K562 (cell line): ENCODE results near the gene MOCS3. TPM values are rescaled to one million over a fixed set of nuclear protein-coding genes. Genes with fewer than 3 reads are reported as not detected.

ENCODE experiments used
- ATAC-seq: fragments of 200-7000 bp; cut with Tn5 transposase; 3 replicates; pipeline ENCODE4 v1.9.1; 2020; ENCODE audit warnings: moderate library complexity
- BruUV-seq: library from RNA; stranded (reverse); fragments of 400-500 nt; replicated peaks from 2 replicates; lab custom pipeline; 2021; lab: Mats Ljungman, UMichigan
- CTCF ChIA-PET: fragments of 300-600 bp; formaldehyde crosslinking; extraction: SDS; loops from one replicate; lab custom pipeline; 2021; ENCODE audit warnings: low intra/inter-chr PET ratio; lab: Yijun Ruan, JAX
- POLR2A ChIA-PET: fragments of 300-600, 350-650 bp; sonication (Branson Sonifier 250); formaldehyde crosslinking; extraction: SDS; loops from one replicate; lab custom pipeline; 2021; ENCODE audit warnings: antibody characterized with exemption, inconsistent platforms; lab: Yijun Ruan, JAX
- DNase-seq, 4 experiments: peaks; one replicate each; pipeline versions ENCODE4 v3.0.0 to v3.0.0-alpha.2; 2011 to 2018; ENCODE audit warnings: low spot score in 3 of 4, mixed read lengths in 3 of 4; ENCODE audit errors: extremely low read depth in 1 of 4
- FAIRE-seq: peaks from 2 replicates; lab custom pipeline; 2011; peaks lifted over from hg19 to GRCh38; lab: Jason Lieb, UNC
- H2AFZ ChIP-seq: 2 replicates; pipeline ENCODE4 v1.6.0; 2011; ENCODE audit warnings: low read depth, low read length, control low read depth, inconsistent platforms
- H3K27ac ChIP-seq: fragments of 200-600 bp; 3 replicates; pipeline ENCODE4 v1.8.0; 2011; ENCODE audit warnings: low read depth, mild to moderate bottlenecking, control low read depth, inconsistent platforms, low read length, moderate library complexity, mixed read lengths; ENCODE audit errors: extremely low read depth
- H3K27me3 ChIP-seq, 2 experiments: fragments of 300-600 bp in 1 of 2; 2 replicates in 1 of 2; 3 replicates in 1 of 2; pipeline versions ENCODE4 v1.6.0 to v1.8.0; 2011; ENCODE audit warnings: inconsistent platforms in 2 of 2, low read length in 2 of 2, mild to moderate bottlenecking in 1 of 2, mixed read lengths in 1 of 2, moderate library complexity in 1 of 2; ENCODE audit not compliant: control insufficient read depth in 2 of 2, insufficient read depth in 2 of 2
- H3K36me3 ChIP-seq: fragments of 300-600 bp; 3 replicates; pipeline ENCODE4 v1.8.0; 2011; ENCODE audit warnings: mild to moderate bottlenecking, low read length, inconsistent platforms; ENCODE audit not compliant: control insufficient read depth, insufficient read depth
- H3K4me1 ChIP-seq, 2 experiments: fragments of 200-600 bp in 1 of 2; replicated peaks in 1 of 2; 2 replicates in 1 of 2; 3 replicates in 1 of 2; pipeline versions ENCODE4 v1.5.1 to v1.8.0; 2011; ENCODE audit warnings: inconsistent platforms in 2 of 2, low read length in 2 of 2, mild to moderate bottlenecking in 1 of 2, mixed read lengths in 1 of 2, moderate library complexity in 1 of 2; ENCODE audit not compliant: control insufficient read depth in 2 of 2, insufficient read depth in 2 of 2
- H3K4me2 ChIP-seq: 2 replicates; pipeline ENCODE4 v1.6.1; 2011; ENCODE audit warnings: low read length, control low read depth, inconsistent platforms, mixed read lengths; ENCODE audit not compliant: insufficient read depth
- H3K4me3 ChIP-seq: fragments of 200-600 bp; sonication (generic), shearing (Covaris generic); 2 replicates; pipeline ENCODE4 v1.5.1; 2016; ENCODE audit warnings: control low read depth, inconsistent platforms
- H3K79me2 ChIP-seq: fragments of 200-600 bp; 3 replicates; pipeline ENCODE4 v1.8.0; 2011; ENCODE audit warnings: low read length, inconsistent platforms; ENCODE audit not compliant: control insufficient read depth, insufficient read depth
- H3K9ac ChIP-seq, 2 experiments: 2 replicates each; pipeline versions ENCODE4 v1.6.0 to v1.6.1; 2011; ENCODE audit warnings: low read depth in 2 of 2, low read length in 2 of 2, control low read depth in 1 of 2, inconsistent platforms in 1 of 2, mild to moderate bottlenecking in 1 of 2, mixed read lengths in 1 of 2; ENCODE audit not compliant: insufficient read depth in 1 of 2
- H3K9me1 ChIP-seq: one replicate; pipeline ENCODE4 v1.6.0; 2011; ENCODE audit warnings: inconsistent platforms, mild to moderate bottlenecking, low read length, moderate library complexity; ENCODE audit not compliant: control insufficient read depth, insufficient read depth
- H3K9me3 ChIP-seq: replicated peaks from 2 replicates; pipeline ENCODE4 v1.5.1; 2011; ENCODE audit warnings: low read depth, low read length, inconsistent platforms; ENCODE audit not compliant: control insufficient read depth, insufficient read depth
- H4K20me1 ChIP-seq: replicated peaks from 2 replicates; pipeline ENCODE4 v1.6.1; 2011; ENCODE audit warnings: low read length, inconsistent platforms, mixed read lengths; ENCODE audit not compliant: control insufficient read depth, insufficient read depth
- ASH1L ChIP-seq: fragments of 450-650 bp; IDR thresholded peaks from 2 replicates; pipeline ENCODE4 v1.6.1; 2018; ENCODE audit warnings: borderline replicate concordance, mild to moderate bottlenecking, low read depth; ENCODE audit not compliant: partially characterized antibody
- BRF2 ChIP-seq: IDR thresholded peaks from 3 replicates; pipeline ENCODE4 v1.6.1; 2011; ENCODE audit warnings: borderline replicate concordance, mild to moderate bottlenecking; ENCODE audit not compliant: insufficient read length, insufficient read depth
- CBX3 ChIP-seq, 2 experiments: IDR thresholded peaks; 1 replicate in 1 of 2; 2 replicates in 1 of 2; pipeline ENCODE4 v1.6.1; 2012; ENCODE audit warnings: inconsistent platforms in 2 of 2, low read length in 2 of 2, borderline replicate concordance in 1 of 2, control low read depth in 1 of 2
- CEBPG ChIP-seq, 3 experiments: fragments of 200-800 bp in 1 of 3; sonication (Bioruptor generic) in 1 of 3; sonication (generic) in 1 of 3; formaldehyde crosslinking in 1 of 3; IDR thresholded peaks in 2 of 3; conservative IDR thresholded peaks in 1 of 3; 2 replicates each; pipeline versions ENCODE4 v1.6.1 to v1.8.0; 2016 to 2022; ENCODE audit warnings: missing compliant biosample characterization in 2 of 3, missing genetic modification characterization in 2 of 3, mild to moderate bottlenecking in 1 of 3, missing genetic modification reagents in 1 of 3
- CREM ChIP-seq: IDR thresholded peaks from 2 replicates; pipeline ENCODE4 v1.6.1; 2014; ENCODE audit warnings: antibody characterized with exemption, low read depth
- FOXJ3 ChIP-seq: sonication (generic); formaldehyde crosslinking; IDR thresholded peaks from 2 replicates; pipeline ENCODE4 v1.4.0; 2020; ENCODE audit warnings: mild to moderate bottlenecking, missing genetic modification reagents
- HDAC8 ChIP-seq: fragments of 450-650 bp; IDR thresholded peaks from 2 replicates; pipeline ENCODE4 v1.6.1; 2016; ENCODE audit warnings: mild to moderate bottlenecking, missing genetic modification characterization, moderate library complexity, missing compliant biosample characterization
- NFIC ChIP-seq: fragments of 450-650 bp; IDR thresholded peaks from 2 replicates; pipeline ENCODE4 v1.6.1; 2017; ENCODE audit warnings: mild to moderate bottlenecking, inconsistent platforms
- PTRF ChIP-seq: fragments of 450-650 bp; IDR thresholded peaks from 2 replicates; pipeline ENCODE4 v1.6.1; 2016; ENCODE audit warnings: mild to moderate bottlenecking, missing genetic modification characterization, missing compliant biosample characterization
- TAF9B ChIP-seq: fragments of 450-650 bp; IDR thresholded peaks from 2 replicates; pipeline ENCODE4 v1.6.1; 2018; ENCODE audit warnings: mild to moderate bottlenecking; ENCODE audit not compliant: partially characterized antibody
- TAL1 ChIP-seq: fragments of 450-650 bp; IDR thresholded peaks from 2 replicates; pipeline ENCODE4 v1.6.1; 2016; ENCODE audit warnings: mild to moderate bottlenecking
- TCF3 ChIP-seq: sonication (generic); formaldehyde crosslinking; IDR thresholded peaks from 2 replicates; pipeline ENCODE4 v1.4.0; 2020; ENCODE audit warnings: mild to moderate bottlenecking, missing genetic modification reagents
- ZFX ChIP-seq: sonication (generic); formaldehyde crosslinking; IDR thresholded peaks from 2 replicates; pipeline ENCODE4 v1.8.0; 2022; ENCODE audit warnings: mild to moderate bottlenecking, missing genetic modification reagents, moderate library complexity
- ZNF41 ChIP-seq: fragments of 250-450 bp; sonication (Bioruptor Pico); conservative IDR thresholded peaks from 2 replicates; pipeline ENCODE4 v1.4.0; 2020; ENCODE audit warnings: mild to moderate bottlenecking
- ZNF695 ChIP-seq: fragments of 450-650 bp; formaldehyde crosslinking; IDR thresholded peaks from 2 replicates; pipeline ENCODE4 v1.4.0; 2020; ENCODE audit warnings: mild to moderate bottlenecking, moderate library complexity
- WGBS: fragments of 100-300 bp; shearing (Covaris generic); methylation state at CpG from one replicate; pipeline ENCODE4 v1.1.6; 2016; ENCODE audit warnings: low coverage, mixed read lengths; ENCODE audit not compliant: insufficient coverage; ENCODE audit errors: missing lambda C conversion rate; 5-methylcytosine and 5-hydroxymethylcytosine counted together
- in situ Hi-C: fragments of 300-500 bp; cut with MboI; formaldehyde crosslinking; loops from 4 replicates; pipeline ENCODE4 v1.15.0; 2018; ENCODE audit warnings: inconsistent platforms, mixed read lengths
- intact Hi-C: fragments of 100-400 bp; cut with micrococcal nuclease; formaldehyde crosslinking; loops from 2 replicates; pipeline ENCODE4 v1.14.2; 2022
- polyA plus RNA-seq, 8 experiments: library from polyadenylated mRNA; depleted of rRNA in 4 of 8; stranded (reverse) in 5 of 8; unstranded in 3 of 8; fragments of >200 nt; fragmentation: Nextera tagmentation in 2 of 8; fragmentation: Illumina TruSeq in 1 of 8; extraction: Ambion mirVana in 2 of 8; extraction: Trizol in 1 of 8; gene quantifications; 2 replicates each; pipeline versions ENCODE4 v1.2.1 to v1.2.3, GENCODE V29; 2011 to 2014; ENCODE audit warnings: inconsistent platforms in 1 of 8, missing spikeins in 1 of 8
- total RNA-seq, 7 experiments: library from RNA; depleted of rRNA in 6 of 7; stranded (reverse); fragments of >200 nt in 6 of 7; fragmentation: Illumina TruSeq in 2 of 7; extraction: Trizol in 2 of 7; gene quantifications; 2 replicates each; pipeline versions ENCODE4 v1.2.1 to v1.2.3, GENCODE V29; 2011 to 2021; ENCODE audit warnings: low replicate concordance in 1 of 7
- TF ChIP-seq, protein P1 (sequence below): IDR thresholded peaks from 2 replicates; pipeline ENCODE4 v1.6.1; 2012; ENCODE audit warnings: low read depth, low read length, improper control_type of control experiment, borderline replicate concordance
- TF ChIP-seq, protein P2 (sequence below): fragments of 200-400 bp; formaldehyde crosslinking; IDR thresholded peaks from 2 replicates; pipeline ENCODE4 v1.6.1; 2017; ENCODE audit warnings: mild to moderate bottlenecking, low read depth, low read length, moderate library complexity
- TF ChIP-seq, protein P3 (sequence below): fragments of 250-450 bp; sonication (Bioruptor Pico); IDR thresholded peaks from 2 replicates; pipeline ENCODE4 v1.8.0; 2021; ENCODE audit warnings: moderate library complexity, mild to moderate bottlenecking, inconsistent platforms

The MOCS3 gene
- total and polyA plus RNA-seq, 9 of the 15 experiments (the other 6 are each of a cell fraction or from before 2014, with no cell fraction given): 0.70 to 6.2 (median 2.9) TPM

DNA sequence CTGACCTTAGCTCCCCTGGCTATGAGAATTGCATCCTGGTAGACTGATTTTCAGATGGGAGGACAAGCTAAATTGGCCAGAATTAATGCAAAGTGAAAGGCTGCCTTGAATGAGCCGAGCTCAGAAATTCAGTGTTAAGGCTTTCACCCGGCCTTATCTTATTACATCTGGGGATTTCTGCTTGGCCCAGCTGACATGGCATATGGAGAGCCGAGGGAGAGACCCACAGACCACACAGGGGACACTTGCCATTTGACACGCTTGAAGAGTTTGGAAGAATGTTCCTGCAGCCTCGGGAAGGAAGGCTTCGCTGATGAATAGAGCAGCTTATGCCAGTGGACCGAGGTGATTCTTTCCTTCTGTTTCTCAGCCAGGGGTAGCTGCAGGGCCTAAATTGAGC lies 9.0 kb downstream of the MOCS3 start:
- ATAC-seq: no peak
- FAIRE-seq: no peak
- TF ChIP-seq HDAC8 (tag) (no peak), CREM (no peak), ZFX (no peak), ZNF41 (CRISPR knock-in tag) (no peak), FOXJ3 (CRISPR knock-in tag) (no peak), PTRF (no peak), ZNF695 (CRISPR knock-in tag) (no peak), CBX3 (IDR thresholded peaks at IDR 0.05; ENCODE audit: borderline replicate concordance in 1 of 2, low read length in 2 of 2) (no peak), NFIC (no peak), CEBPG (CRISPR knock-in tag; IDR thresholded peaks at IDR 0.05) (no peak), CEBPG (tag; conservative IDR thresholded peaks at IDR 0.05 in 1 of 2, IDR thresholded peaks at IDR 0.05 in 1 of 2) (no peak), TAF9B (no peak), BRF2 (no peak), TAL1 (no peak), ASH1L (no peak), TCF3 (no peak)
- TF ChIP-seq, protein P1, sequence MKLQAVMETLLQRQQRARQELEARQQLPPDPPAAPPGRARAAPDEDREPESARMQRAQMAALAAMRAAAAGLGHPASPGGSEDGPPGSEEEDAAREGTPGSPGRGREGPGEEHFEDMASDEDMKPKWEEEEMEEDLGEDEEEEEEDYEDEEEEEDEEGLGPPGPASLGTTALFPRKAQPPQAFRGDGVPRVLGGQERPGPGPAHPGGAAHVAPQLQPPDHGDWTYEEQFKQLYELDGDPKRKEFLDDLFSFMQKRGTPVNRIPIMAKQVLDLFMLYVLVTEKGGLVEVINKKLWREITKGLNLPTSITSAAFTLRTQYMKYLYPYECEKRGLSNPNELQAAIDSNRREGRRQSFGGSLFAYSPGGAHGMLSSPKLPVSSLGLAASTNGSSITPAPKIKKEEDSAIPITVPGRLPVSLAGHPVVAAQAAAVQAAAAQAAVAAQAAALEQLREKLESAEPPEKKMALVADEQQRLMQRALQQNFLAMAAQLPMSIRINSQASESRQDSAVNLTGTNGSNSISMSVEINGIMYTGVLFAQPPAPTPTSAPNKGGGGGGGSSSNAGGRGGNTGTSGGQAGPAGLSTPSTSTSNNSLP: no peak
- TF ChIP-seq, protein P2, sequence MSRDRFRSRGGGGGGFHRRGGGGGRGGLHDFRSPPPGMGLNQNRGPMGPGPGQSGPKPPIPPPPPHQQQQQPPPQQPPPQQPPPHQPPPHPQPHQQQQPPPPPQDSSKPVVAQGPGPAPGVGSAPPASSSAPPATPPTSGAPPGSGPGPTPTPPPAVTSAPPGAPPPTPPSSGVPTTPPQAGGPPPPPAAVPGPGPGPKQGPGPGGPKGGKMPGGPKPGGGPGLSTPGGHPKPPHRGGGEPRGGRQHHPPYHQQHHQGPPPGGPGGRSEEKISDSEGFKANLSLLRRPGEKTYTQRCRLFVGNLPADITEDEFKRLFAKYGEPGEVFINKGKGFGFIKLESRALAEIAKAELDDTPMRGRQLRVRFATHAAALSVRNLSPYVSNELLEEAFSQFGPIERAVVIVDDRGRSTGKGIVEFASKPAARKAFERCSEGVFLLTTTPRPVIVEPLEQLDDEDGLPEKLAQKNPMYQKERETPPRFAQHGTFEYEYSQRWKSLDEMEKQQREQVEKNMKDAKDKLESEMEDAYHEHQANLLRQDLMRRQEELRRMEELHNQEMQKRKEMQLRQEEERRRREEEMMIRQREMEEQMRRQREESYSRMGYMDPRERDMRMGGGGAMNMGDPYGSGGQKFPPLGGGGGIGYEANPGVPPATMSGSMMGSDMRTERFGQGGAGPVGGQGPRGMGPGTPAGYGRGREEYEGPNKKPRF: no peak
- TF ChIP-seq, protein P3, sequence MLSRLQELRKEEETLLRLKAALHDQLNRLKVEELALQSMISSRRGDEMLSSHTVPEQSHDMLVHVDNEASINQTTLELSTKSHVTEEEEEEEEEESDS (CRISPR knock-in tag): no peak

More for the DNA sequence above, 9.0 kb downstream of the MOCS3 start:
- CTCF ChIA-PET: no interaction called here
- Histone ChIP-seq H3K9me1 (no peaks in the 10 kb centered on the region), H3K36me3 (no peaks in the 10 kb centered on the region), H3K27me3 (peaks cover 25 to 43% of the 10 kb centered on the region in 2 experiments), H3K4me3 (no peak overlapping the region), H3K4me1 (no peaks in the 10 kb centered on the region; a peak in 2 of 5 replicates), H4K20me1 (no peaks in the 10 kb centered on the region), H3K4me2 (no peak overlapping the region), H3K79me2 (no peaks in the 10 kb centered on the region), H3K27ac (no peak overlapping the region), H3K9ac (no peak overlapping the region), H3K9me3 (no peaks in the 10 kb centered on the region), H2AFZ (no peak overlapping the region)
- no TSS peak for BruUV-seq
- WGBS: 4% methylated on average over 7 of the region's 7 CpGs
- in situ Hi-C loops (no loop called here), intact Hi-C loops (no loop called here)
- POLR2A ChIA-PET: interaction anchor here (0.7 to 1.5 kb wide), 2 partner anchors 9 to 177 kb away, joined by 3 to 11 read pairs; partner anchors contain the start of genes DPM1 and MOCS3
- no peak for DNase-seq
